Renal cortex interstitium (tissue), 15 donors: ENCODE results near the gene CHCHD3. TPM values are rescaled to one million over a fixed set of nuclear protein-coding genes. Genes with fewer than 3 reads are reported as not detected.

Experiments
- DNase-seq, 11 donors: peaks; one replicate each; pipeline ENCODE4 v3.0.0-alpha.2; 2013; ENCODE audit warnings: low read depth in 9 of 11, low spot score in 4 of 11; ENCODE audit errors: extremely low read depth in 1 of 11
- long read RNA-seq, 16 experiments: transcript quantifications; one replicate each; lab custom pipeline, GENCODE V29; 2026
- polyA plus RNA-seq, 3 donors: library from polyadenylated mRNA; unstranded; fragments of 120-200 nt; gene quantifications; one replicate each; pipeline ENCODE4 v1.2.1, GENCODE V29; 2013; ENCODE audit not compliant: insufficient read length in 3 of 3

The CHCHD3 gene
- 10 to 100 TPM; 68.7 to 93.4 (median 86.2) TPM for polyA plus RNA-seq
- long read RNA-seq, donor 1, transcript CHCHD3-201 (8 exons, 1,598 nt), result major isoform, 24 of 39 reads
- long read RNA-seq, donor 1, partial matches to known transcripts, result 8 of 39 reads
- long read RNA-seq, donor 1, other reads (novel, unspliced or antisense), result 7 of 39 reads
- long read RNA-seq, donor 2, transcript CHCHD3-201 (8 exons, 1,598 nt), result major isoform, 28 of 28 reads
- long read RNA-seq, donor 2, partial matches to known transcripts, result 0 of 28 reads
- long read RNA-seq, donor 2, other reads (novel, unspliced or antisense), result 0 of 28 reads
- long read RNA-seq, donor 3, transcript CHCHD3-201 (8 exons, 1,598 nt), result major isoform, 29 of 46 reads
- long read RNA-seq, donor 3, partial matches to known transcripts, result 17 of 46 reads
- long read RNA-seq, donor 3, other reads (novel, unspliced or antisense), result 0 of 46 reads
- long read RNA-seq, donor 4, transcript CHCHD3-201 (8 exons, 1,598 nt), result major isoform, 27 of 38 reads
- long read RNA-seq, donor 4, partial matches to known transcripts, result 11 of 38 reads
- long read RNA-seq, donor 4, other reads (novel, unspliced or antisense), result 0 of 38 reads
- long read RNA-seq, donor 5, result 0 reads
- long read RNA-seq, donor 6, transcript CHCHD3-201 (8 exons, 1,598 nt), result major isoform, 25 of 40 reads
- long read RNA-seq, donor 6, partial matches to known transcripts, result 15 of 40 reads
- long read RNA-seq, donor 6, other reads (novel, unspliced or antisense), result 0 of 40 reads
- long read RNA-seq, donor 7, transcript CHCHD3-201 (8 exons, 1,598 nt), result major isoform, 29 of 55 reads
- long read RNA-seq, donor 7, partial matches to known transcripts, result 26 of 55 reads
- long read RNA-seq, donor 7, other reads (novel, unspliced or antisense), result 0 of 55 reads
- long read RNA-seq, donor 8, result 0 reads
- long read RNA-seq, donor 9, transcript CHCHD3-201 (8 exons, 1,598 nt), result major isoform, 22 of 45 reads
- long read RNA-seq, donor 9, partial matches to known transcripts, result 23 of 45 reads
- long read RNA-seq, donor 9, other reads (novel, unspliced or antisense), result 0 of 45 reads
- long read RNA-seq, donor 10, transcript CHCHD3-201 (8 exons, 1,598 nt), result major isoform, 30 of 58 reads
- long read RNA-seq, donor 10, partial matches to known transcripts, result 28 of 58 reads
- long read RNA-seq, donor 10, other reads (novel, unspliced or antisense), result 0 of 58 reads
- long read RNA-seq, donor 11, transcript CHCHD3-201 (8 exons, 1,598 nt), result major isoform, 20 of 35 reads
- long read RNA-seq, donor 11, partial matches to known transcripts, result 15 of 35 reads
- long read RNA-seq, donor 11, other reads (novel, unspliced or antisense), result 0 of 35 reads
- long read RNA-seq, donor 12, transcript CHCHD3-201 (8 exons, 1,598 nt), result major isoform, 14 of 14 reads
- long read RNA-seq, donor 12, partial matches to known transcripts, result 0 of 14 reads
- long read RNA-seq, donor 12, other reads (novel, unspliced or antisense), result 0 of 14 reads
- long read RNA-seq, donor 13, result 0 reads
- long read RNA-seq, donor 14, transcript CHCHD3-201 (8 exons, 1,598 nt), result major isoform, 32 of 40 reads
- long read RNA-seq, donor 14, partial matches to known transcripts, result 8 of 40 reads
- long read RNA-seq, donor 14, other reads (novel, unspliced or antisense), result 0 of 40 reads
- long read RNA-seq, donor 15, transcript CHCHD3-201 (8 exons, 1,598 nt), result major isoform, 19 of 31 reads
- long read RNA-seq, donor 15, partial matches to known transcripts, result 12 of 31 reads
- long read RNA-seq, donor 15, other reads (novel, unspliced or antisense), result 0 of 31 reads
- long read RNA-seq, donor 16, transcript CHCHD3-201 (8 exons, 1,598 nt), result major isoform, 60 of 115 reads
- long read RNA-seq, donor 16, partial matches to known transcripts, result 49 of 115 reads
- long read RNA-seq, donor 16, other reads (novel, unspliced or antisense), result 6 of 115 reads

GRCh38 chr7:133081599-133082389, at the start of gene CHCHD3:
Gene CHCHD3 (minus strand): TSS chr7:133082090. CDS start chr7:133081937, 153 bp downstream.
- DNase-seq, result peak; percentile 93 to 99 (median 96)

- no peak for DNase-seq
These were observed 48.3 kb upstream of the CHCHD3 start for GRCh38 chr7:133130166-133130565.

- DNase-seq, result no peak
These were observed 44.5 kb upstream of the CHCHD3 start for GRCh38 chr7:133126422-133126821.

- peak in 1 of 11 donors; percentile 24 for DNase-seq
These were observed 43.1 kb upstream of the CHCHD3 start for GRCh38 chr7:133124974-133125373.

GRCh38 chr7:133121175-133121844, 39.4 kb upstream of the CHCHD3 start:
- DNase-seq, result peak in 1 of 11 donors; percentile 11

DNA sequence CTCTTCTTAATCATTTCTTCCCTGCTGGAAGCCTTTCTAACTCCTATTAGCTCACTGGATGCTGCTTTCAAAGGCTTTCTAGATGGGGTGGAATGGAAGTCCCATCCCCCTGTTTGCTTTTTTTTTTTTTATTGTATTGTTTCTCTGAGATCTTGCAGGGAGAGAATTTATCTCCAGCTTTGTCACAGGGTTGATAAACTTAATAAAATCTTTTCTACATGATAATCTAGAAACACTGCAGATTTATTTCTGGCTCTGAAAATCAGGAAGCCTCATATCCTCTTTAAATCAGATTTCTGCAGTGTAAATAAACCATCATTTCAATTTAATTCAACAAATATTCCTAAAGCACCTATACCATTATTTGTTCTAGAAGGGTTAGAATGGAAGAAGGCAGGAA, 37.2 kb upstream of the CHCHD3 start:
- DNase-seq, result no peak

DNA sequence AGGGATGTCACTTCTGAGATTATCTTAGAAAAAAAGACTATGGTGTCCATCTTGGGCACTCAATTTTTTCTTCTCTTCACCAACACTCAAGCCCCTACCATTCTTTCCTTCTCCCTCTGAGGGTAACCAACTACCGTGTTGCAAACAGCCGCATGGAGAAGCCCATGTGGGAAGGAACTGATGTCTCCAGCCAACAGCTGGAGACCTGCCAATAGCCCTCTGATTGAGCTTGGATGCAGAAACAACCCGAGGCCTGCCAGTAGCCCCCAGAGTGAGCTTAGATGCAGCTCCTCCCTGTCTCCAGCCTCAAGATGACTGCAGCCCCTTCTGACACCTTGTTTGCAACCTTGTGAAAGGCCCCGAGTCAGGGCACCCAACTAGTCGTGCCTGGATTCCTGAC, 36.4 kb upstream of the CHCHD3 start:
- DNase-seq, result no peak

DNA sequence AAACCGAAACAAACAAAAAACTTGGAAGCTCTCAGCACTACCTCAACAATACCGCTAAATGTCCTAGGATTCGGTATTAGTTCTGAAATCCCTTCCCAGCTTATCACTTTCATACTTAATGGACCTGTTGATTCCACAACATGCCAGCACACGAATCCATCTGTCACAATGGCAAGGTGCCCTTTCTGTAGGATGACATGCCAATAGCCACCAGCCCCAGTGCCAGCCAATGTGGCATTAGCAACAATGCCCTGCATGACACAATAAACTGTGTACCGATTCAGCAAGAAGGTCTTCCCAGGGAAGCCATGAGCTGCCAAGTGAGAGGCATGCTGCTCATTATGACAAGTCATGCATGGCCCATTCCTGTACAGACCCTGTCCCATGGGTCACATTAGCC, 35.6 kb upstream of the CHCHD3 start:
- DNase-seq, result no peak

GRCh38 chr7:133115596-133115995, 33.7 kb upstream of the CHCHD3 start:
- DNase-seq, result no peak

DNA sequence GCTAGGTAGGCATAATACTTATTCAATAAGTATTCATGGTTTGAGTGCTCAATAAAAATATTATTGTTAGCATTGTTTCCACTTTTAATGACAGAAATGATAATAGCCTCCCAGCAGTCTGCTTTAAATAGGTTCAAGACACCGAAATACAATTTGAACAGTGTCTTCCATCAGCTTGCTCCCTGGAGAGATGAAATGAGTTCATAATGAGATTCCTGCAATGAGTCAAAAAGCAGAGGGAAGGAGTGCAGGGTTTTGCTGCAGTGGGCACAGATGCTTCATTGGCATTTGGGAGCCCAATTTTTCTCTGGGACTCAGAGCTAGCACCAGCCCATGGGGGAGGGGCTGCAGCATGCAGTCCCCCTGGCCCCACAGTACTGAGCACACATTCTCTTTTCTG, 32.6 kb upstream of the CHCHD3 start:
- DNase-seq, result no peak

DNA sequence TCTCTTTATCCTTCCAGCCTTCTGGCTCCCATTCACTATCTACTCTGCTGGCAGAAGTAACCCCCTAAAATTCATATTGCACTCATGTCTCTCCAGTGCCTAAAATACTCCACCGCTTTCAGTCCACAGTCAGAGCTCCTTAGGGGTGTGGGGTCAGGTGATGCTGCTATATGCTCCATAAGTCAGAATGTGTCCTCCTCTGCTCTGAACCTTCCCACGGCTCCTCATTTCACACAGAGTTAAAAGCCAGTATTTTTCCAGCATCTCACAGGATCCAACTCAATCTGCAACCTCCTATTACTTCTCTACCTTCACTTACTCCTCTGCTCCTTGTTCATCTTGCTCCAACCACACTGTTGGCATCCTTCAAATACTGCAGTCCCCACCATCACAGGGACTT, 31.1 kb upstream of the CHCHD3 start:
- DNase-seq, result no peak

DNA sequence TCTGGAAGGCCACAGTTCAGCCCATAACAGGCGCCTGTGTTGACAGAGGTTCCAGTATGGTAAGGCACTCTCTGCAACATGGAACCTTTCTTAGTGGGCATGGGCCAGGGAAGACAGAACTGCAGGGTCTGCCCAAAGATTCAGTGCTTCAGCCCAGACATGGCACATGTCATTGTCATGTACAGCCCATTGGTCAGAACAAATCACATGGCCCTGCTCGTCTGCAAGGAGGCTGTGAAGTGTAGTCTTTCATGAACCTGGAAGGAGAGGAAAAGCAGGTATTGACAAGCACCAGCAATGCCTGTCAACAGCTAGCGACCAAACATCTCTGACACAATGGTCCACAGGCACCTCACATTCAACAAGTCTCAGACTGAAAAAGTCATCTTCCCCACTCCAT, 30.4 kb upstream of the CHCHD3 start:
- no peak for DNase-seq

- DNase-seq, result no peak
These were observed 28.4 kb upstream of the CHCHD3 start for GRCh38 chr7:133110312-133110711.

DNA sequence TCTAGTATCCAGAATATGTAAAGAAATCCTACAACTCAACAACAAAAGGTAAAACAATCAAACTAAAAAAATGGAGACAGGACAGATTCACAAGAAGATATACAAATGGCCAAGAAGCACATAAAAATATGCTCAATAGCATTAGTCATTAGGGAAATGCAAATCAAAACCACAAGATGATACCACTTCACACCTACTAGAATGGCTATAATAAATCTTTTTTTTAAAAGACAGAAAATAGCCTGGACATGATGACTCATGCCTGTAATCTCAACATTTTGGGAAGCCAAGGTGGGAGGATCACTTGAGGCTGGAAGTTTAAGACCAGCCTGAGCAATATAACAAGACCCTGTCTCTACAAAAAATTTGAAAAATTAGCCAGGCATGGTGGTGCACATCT, 27.9 kb upstream of the CHCHD3 start:
- no peak for DNase-seq

- no peak for DNase-seq
These were observed 26.1 kb upstream of the CHCHD3 start for GRCh38 chr7:133108023-133108422.

- no peak for DNase-seq
These were observed 20.6 kb upstream of the CHCHD3 start for GRCh38 chr7:133102276-133103060.
